Endothelial cell of umbilical vein (primary cell): ENCODE data around the gene QRFPR. TPM values are rescaled to one million over a fixed set of nuclear protein-coding genes. Genes with fewer than 3 reads are reported as not detected.

Experiments used
- BruUV-seq: library from RNA; stranded (reverse); fragments of 400-500 nt; replicated peaks from 2 replicates; lab custom pipeline; 2021; lab: Mats Ljungman, UMichigan
- CTCF ChIA-PET: fragments of 300-600, 350-600 bp; sonication (Branson Sonifier 250); formaldehyde crosslinking; loops from one replicate; lab custom pipeline; 2021; ENCODE audit warnings: antibody characterized with exemption, inconsistent platforms; lab: Charles Lee
- POLR2A ChIA-PET: fragments of 300-600, 350-600 bp; sonication (Branson Sonifier 250); formaldehyde crosslinking; loops from one replicate; lab custom pipeline; 2021; ENCODE audit warnings: antibody characterized with exemption, inconsistent platforms; lab: Charles Lee
- DNase-seq: peaks from one replicate; pipeline ENCODE4 v3.0.0-alpha.2; 2011; ENCODE audit warnings: low read depth, low spot score
- FAIRE-seq: peaks from 2 replicates; lab custom pipeline; 2011; peaks lifted over from hg19 to GRCh38; lab: Jason Lieb, UNC
- H2AFZ ChIP-seq: 2 replicates; pipeline ENCODE4 v1.6.0; 2012; ENCODE audit warnings: low read depth, low read length, control low read depth, inconsistent platforms
- H3K27ac ChIP-seq: 2 replicates; pipeline ENCODE4 v1.5.1; 2011; ENCODE audit warnings: low read depth, mild to moderate bottlenecking, control low read depth, low read length, moderate library complexity; ENCODE audit not compliant: insufficient read depth
- H3K27me3 ChIP-seq, 2 experiments: 2 replicates each; pipeline versions ENCODE4 v1.6.0 to v1.6.1; 2011; ENCODE audit warnings: low read length in 2 of 2, mixed read lengths in 1 of 2; ENCODE audit not compliant: control insufficient read depth in 2 of 2, insufficient read depth in 2 of 2
- H3K36me3 ChIP-seq, 2 experiments: 2 replicates in 1 of 2; 3 replicates in 1 of 2; pipeline ENCODE4 v1.5.1; 2011; ENCODE audit warnings: low read length in 2 of 2, mild to moderate bottlenecking in 1 of 2, moderate library complexity in 1 of 2; ENCODE audit not compliant: control insufficient read depth in 2 of 2, insufficient read depth in 2 of 2; ENCODE audit errors: extremely low read depth in 1 of 2
- H3K4me1 ChIP-seq: 3 replicates; pipeline ENCODE4 v1.5.1; 2011; ENCODE audit warnings: mild to moderate bottlenecking, low read length; ENCODE audit not compliant: control insufficient read depth, insufficient read depth; ENCODE audit errors: extremely low read depth
- H3K4me2 ChIP-seq: 2 replicates; pipeline ENCODE4 v1.6.1; 2011; ENCODE audit warnings: low read length, control low read depth, mixed read lengths; ENCODE audit not compliant: insufficient read depth
- H3K4me3 ChIP-seq, 3 experiments: fragments of 200-600 bp in 1 of 3; sonication (generic), shearing (Covaris generic) in 1 of 3; replicated peaks in 1 of 3; 2 replicates each; pipeline ENCODE4 v1.5.1; 2011 to 2016; ENCODE audit warnings: control low read depth in 3 of 3, low read length in 3 of 3, mild to moderate bottlenecking in 2 of 3, inconsistent platforms in 1 of 3, low read depth in 1 of 3, moderate library complexity in 1 of 3; ENCODE audit not compliant: insufficient read depth in 1 of 3
- H3K79me2 ChIP-seq: 2 replicates; pipeline ENCODE4 v1.6.0; 2012; ENCODE audit warnings: low read length, inconsistent platforms; ENCODE audit not compliant: control insufficient read depth, insufficient read depth
- H3K9ac ChIP-seq: replicated peaks from 2 replicates; pipeline ENCODE3; 2011; ENCODE audit warnings: low read length, control low read depth; ENCODE audit not compliant: insufficient read depth; ENCODE audit errors: extremely low read depth
- H3K9me1 ChIP-seq: replicated peaks from 3 replicates; pipeline ENCODE4 v1.6.0; 2011; ENCODE audit warnings: mild to moderate bottlenecking, low read length; ENCODE audit not compliant: control insufficient read depth, insufficient read depth; ENCODE audit errors: extremely low read depth
- H3K9me3 ChIP-seq: replicated peaks from 2 replicates; pipeline ENCODE4 v1.5.1; 2012; ENCODE audit warnings: low read length, inconsistent platforms; ENCODE audit not compliant: control insufficient read depth, insufficient read depth
- H4K20me1 ChIP-seq: replicated peaks from 2 replicates; pipeline ENCODE3; 2011; ENCODE audit warnings: mild to moderate bottlenecking, low read length; ENCODE audit not compliant: control insufficient read depth, insufficient read depth; ENCODE audit errors: extremely low read depth
- EZH2 ChIP-seq: IDR thresholded peaks from 2 replicates; pipeline ENCODE4 v1.6.1; 2012; ENCODE audit warnings: borderline replicate concordance, low read depth, mild to moderate bottlenecking, moderate library complexity, low read length, inconsistent platforms; ENCODE audit not compliant: severe bottlenecking
- FOS ChIP-seq: IDR thresholded peaks from 2 replicates; pipeline ENCODE4 v1.6.1; 2011; ENCODE audit warnings: mild to moderate bottlenecking, low read length, moderate library complexity, borderline replicate concordance; ENCODE audit not compliant: insufficient read depth
- JUN ChIP-seq: IDR thresholded peaks from 2 replicates; pipeline ENCODE4 v1.6.1; 2011; ENCODE audit warnings: borderline replicate concordance, low read depth; ENCODE audit not compliant: insufficient read length, insufficient read depth
- MYC ChIP-seq: IDR thresholded peaks from one replicate; pipeline ENCODE4 v1.6.1; 2011; ENCODE audit warnings: mild to moderate bottlenecking, low read depth, low read length
- POLR2AphosphoS5 ChIP-seq: IDR thresholded peaks from 2 replicates; pipeline ENCODE4 v1.6.1; 2012; ENCODE audit warnings: low read depth, mild to moderate bottlenecking, control low read depth, low read length, moderate library complexity; ENCODE audit not compliant: insufficient read depth
- dilution Hi-C: fragments of 300-500 bp; cut with MboI; formaldehyde crosslinking; loops from one replicate; pipeline ENCODE4 v1.15.0; 2019; ENCODE audit warnings: low sequenced_read_pairs; ENCODE audit not compliant: extremely low pct_ligation_motif_present
- intact Hi-C: fragments of 100-400 bp; cut with micrococcal nuclease; formaldehyde crosslinking; loops from one replicate; pipeline ENCODE4 v1.10.0; 2022
- polyA plus RNA-seq, 4 experiments: library from polyadenylated mRNA; depleted of rRNA in 3 of 4; stranded (reverse) in 3 of 4; unstranded in 1 of 4; fragments of >200 nt; gene quantifications; 2 replicates each; pipeline versions ENCODE4 v1.2.1 to v1.2.3, GENCODE V29; 2011 to 2012; ENCODE audit warnings: missing spikeins in 1 of 4
- total RNA-seq: library from RNA; stranded (reverse); gene quantifications from 2 replicates; pipeline ENCODE4 v1.2.3, GENCODE V29; 2021
- TF ChIP-seq, protein P1 (sequence below): IDR thresholded peaks from 2 replicates; pipeline ENCODE4 v1.6.1; 2011; ENCODE audit not compliant: insufficient read depth, insufficient read length

QRFPR gene
- total and polyA plus RNA-seq, 2 donors (not counting 3 experiments of a cell fraction or from before 2014, with no cell fraction given): not detected

DNA sequence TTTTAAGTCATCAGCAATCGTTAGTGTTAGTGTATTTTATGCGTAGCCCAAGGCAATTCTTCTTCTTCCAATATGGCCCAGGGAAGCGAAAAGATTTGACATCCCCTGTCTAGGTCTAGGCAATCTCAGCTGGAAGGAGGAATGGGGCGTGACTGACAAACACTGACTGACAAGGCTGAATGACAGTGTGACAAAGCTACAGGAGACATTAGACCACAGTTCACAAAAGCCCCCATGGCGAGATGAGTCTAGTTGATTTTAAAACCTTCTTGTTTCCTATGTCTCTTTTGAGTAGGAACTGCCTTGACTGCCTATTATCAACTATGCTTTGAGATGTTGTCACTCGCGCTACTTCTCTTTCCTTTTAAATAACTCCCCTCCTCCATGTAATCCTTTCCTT, 42.3 kb downstream of the QRFPR start:
- no peaks in the 10 kb centered on the region for H4K20me1 ChIP-seq
- dilution Hi-C loops (no loop called here), intact Hi-C loops (no loop called here)
- no peaks in the 10 kb centered on the region for H3K79me2 ChIP-seq
- H3K27me3 ChIP-seq: peaks cover 0 to 3% of the 10 kb centered on the region in 2 experiments
- no peak overlapping the region for H2AFZ ChIP-seq
- no peak overlapping the region for H3K4me2 ChIP-seq
- H3K4me3 ChIP-seq: no peak overlapping the region
- TF ChIP-seq, protein P1, sequence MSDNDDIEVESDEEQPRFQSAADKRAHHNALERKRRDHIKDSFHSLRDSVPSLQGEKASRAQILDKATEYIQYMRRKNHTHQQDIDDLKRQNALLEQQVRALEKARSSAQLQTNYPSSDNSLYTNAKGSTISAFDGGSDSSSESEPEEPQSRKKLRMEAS: no peak
- TF ChIP-seq JUN: no peak
- TF ChIP-seq MYC: no peak
- no peak overlapping the region for H3K27ac ChIP-seq
- H3K9ac ChIP-seq: no peak overlapping the region
- no peaks in the 10 kb centered on the region for H3K36me3 ChIP-seq
- ChIA-PET CTCF (interaction anchor here (0.8 to 1.7 kb wide), 2 partner anchors 8 to 11 kb away, joined by 3 to 4 read pairs; no protein-coding TSS in a partner anchor), POLR2A (no interaction called here)
- no TSS peak for BruUV-seq
- no peaks in the 10 kb centered on the region for H3K4me1 ChIP-seq
- no peaks in the 10 kb centered on the region for H3K9me1 ChIP-seq
- DNase-seq (no peak), FAIRE-seq (no peak)
- no peaks in the 10 kb centered on the region for H3K9me3 ChIP-seq

DNA sequence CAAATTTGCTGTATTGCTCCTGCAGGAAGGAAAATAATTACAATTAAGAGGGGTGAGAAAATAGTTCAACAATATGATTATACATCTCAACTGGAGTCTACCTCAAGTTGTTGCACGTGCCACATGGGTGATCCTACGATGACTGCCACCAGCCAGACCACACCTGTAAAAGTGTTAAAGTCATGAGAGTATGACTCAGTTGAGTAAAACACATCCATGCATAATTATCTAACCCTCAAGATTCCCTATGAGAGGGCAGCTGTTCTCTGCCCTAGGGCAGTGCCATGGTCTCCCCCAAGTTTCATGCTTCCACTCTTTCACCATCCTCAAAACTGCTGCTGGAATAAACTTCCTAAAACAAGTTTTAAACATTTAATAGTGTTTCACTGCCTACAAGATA, 44.1 kb downstream of the QRFPR start:
- dilution Hi-C loops (no loop called here), intact Hi-C loops (no loop called here)
- H2AFZ ChIP-seq: no peak overlapping the region
- no peak overlapping the region for H3K4me3 ChIP-seq
- no peaks in the 10 kb centered on the region for H4K20me1 ChIP-seq
- H3K36me3 ChIP-seq: no peaks in the 10 kb centered on the region
- H3K9me1 ChIP-seq: no peaks in the 10 kb centered on the region
- H3K9me3 ChIP-seq: no peaks in the 10 kb centered on the region
- no TSS peak for BruUV-seq
- POLR2A ChIA-PET: no interaction called here
- H3K9ac ChIP-seq: no peak overlapping the region
- no peak for FAIRE-seq
- H3K27ac ChIP-seq: no peak overlapping the region
- CTCF ChIA-PET: no interaction called here
- TF ChIP-seq POLR2AphosphoS5: no peak
- TF ChIP-seq EZH2: no peak
- no peak for TF ChIP-seq MYC
- no peak for TF ChIP-seq JUN
- TF ChIP-seq FOS: no peak
- TF ChIP-seq, protein P1: no peak
- no peaks in the 10 kb centered on the region for H3K4me1 ChIP-seq
- DNase-seq: no peak
- H3K27me3 ChIP-seq: no peaks in the 10 kb centered on the region
- H3K4me2 ChIP-seq: no peak overlapping the region
- no peaks in the 10 kb centered on the region for H3K79me2 ChIP-seq
